ENCODE data around the gene SYNPO.

The SYNPO gene

DNA sequence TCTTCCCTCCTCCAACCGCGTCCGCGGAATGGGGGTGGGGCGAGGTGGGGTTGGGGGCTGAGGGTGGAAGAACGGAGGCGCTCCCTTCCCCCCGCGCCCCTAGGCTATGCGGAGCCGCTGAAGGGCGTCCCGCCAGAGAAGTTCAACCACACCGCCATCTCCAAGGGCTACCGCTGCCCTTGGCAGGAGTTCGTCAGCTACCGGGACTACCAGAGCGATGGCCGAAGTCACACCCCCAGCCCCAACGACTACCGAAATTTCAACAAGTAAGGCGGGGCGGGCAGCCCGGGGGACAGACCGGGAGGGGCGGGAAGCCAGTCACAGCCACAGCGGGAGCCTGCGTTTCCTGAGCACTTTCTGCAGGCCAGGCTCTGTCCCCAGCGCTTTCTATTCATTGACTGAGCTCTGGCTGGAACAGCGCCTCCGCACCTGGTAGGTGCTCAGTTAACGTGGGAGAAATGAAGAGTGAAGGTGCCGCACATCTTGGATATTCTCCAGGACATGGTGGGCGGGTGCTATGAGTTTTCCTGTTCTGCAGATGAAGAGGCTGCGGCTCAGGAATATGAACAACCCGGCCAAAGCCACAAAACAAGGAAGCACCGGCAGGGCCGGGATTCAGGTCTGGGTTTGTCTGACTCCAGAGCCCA, 31.9 kb downstream of the SYNPO start:
- DNase-seq (ENCODE audit: low read depth): no peak
- TF ChIP-seq, protein P1, sequence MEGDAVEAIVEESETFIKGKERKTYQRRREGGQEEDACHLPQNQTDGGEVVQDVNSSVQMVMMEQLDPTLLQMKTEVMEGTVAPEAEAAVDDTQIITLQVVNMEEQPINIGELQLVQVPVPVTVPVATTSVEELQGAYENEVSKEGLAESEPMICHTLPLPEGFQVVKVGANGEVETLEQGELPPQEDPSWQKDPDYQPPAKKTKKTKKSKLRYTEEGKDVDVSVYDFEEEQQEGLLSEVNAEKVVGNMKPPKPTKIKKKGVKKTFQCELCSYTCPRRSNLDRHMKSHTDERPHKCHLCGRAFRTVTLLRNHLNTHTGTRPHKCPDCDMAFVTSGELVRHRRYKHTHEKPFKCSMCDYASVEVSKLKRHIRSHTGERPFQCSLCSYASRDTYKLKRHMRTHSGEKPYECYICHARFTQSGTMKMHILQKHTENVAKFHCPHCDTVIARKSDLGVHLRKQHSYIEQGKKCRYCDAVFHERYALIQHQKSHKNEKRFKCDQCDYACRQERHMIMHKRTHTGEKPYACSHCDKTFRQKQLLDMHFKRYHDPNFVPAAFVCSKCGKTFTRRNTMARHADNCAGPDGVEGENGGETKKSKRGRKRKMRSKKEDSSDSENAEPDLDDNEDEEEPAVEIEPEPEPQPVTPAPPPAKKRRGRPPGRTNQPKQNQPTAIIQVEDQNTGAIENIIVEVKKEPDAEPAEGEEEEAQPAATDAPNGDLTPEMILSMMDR (IDR thresholded peaks at IDR 0.05; ENCODE audit: control insufficient read depth, extremely low read depth, insufficient read depth): no peak
- H3K4me3 ChIP-seq (ENCODE audit: low read depth, low read length): no peak overlapping the region

DNA sequence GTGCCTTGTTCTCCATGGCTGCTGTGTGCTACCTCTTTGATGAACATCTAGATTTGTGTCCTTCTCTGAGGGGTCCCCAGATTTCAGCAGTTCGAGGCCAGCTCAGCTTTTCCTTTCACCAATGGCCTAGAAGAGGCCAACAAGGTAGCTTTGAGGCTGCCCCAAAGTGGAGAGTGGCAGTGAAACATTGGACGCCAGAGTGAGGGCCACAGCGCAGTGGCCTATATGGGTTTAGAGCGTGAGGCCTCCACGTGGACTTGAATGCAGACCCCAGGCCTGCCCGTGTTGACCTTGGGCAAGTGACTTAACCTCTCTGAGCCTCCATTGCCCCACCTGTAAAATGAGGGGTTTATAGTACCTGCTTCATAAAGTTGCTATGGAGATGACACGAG, 32.4 kb downstream of the SYNPO start:
- TF ChIP-seq, protein P1 (IDR thresholded peaks at IDR 0.05; ENCODE audit: control insufficient read depth, extremely low read depth, insufficient read depth): no peak
- DNase-seq (ENCODE audit: low read depth): no peak
- H3K4me3 ChIP-seq (ENCODE audit: low read depth, low read length): no peak overlapping the region

DNA sequence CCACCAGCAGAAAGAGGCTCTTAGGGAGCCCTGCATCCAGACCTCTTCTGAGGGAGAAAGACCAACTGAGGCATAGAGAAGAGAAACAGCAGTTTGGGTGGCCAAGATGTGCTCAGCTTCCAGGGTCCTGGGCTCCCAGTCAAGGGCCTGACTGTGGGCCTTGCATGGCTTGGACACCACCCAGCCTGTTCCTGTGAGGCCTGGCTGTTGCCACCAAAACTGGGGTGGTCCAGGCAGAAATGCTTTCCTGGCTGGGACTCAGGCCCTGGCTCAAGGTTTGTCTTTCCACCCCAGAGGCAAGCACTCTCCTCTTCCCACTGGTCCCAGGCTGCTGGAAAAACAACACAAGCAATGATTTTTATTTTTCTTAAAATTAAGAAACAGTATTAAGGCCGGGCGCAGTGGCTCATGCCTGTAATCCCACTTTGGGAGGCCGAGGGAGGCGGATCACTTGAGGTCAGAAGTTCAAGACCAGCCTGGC, 33.9 kb downstream of the SYNPO start:
- TF ChIP-seq, protein P1 (IDR thresholded peaks at IDR 0.05; ENCODE audit: control insufficient read depth, extremely low read depth, insufficient read depth): no peak
- no peak overlapping the region for H3K4me3 ChIP-seq (ENCODE audit: low read depth, low read length)
- no peak for DNase-seq (ENCODE audit: low read depth)

DNA sequence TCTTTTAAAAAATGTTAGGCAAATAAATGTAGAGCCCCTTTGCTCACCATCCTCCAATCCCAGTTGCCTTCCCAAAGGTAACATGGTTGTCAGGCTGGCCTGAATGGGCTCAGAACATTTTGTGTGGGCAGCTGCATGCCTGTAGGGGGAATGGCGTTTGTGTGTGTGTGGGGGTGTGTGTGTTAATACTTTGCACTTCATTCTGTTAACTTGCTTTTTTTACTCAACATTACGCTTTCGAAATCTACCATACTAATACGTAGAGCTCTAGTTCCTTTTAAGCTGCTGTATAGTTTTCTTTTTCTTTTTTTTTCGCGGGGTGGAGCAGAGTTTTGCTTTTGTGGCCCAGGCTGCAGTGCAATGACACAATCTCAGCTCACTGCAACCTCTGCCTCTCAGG, 34.6 kb downstream of the SYNPO start:
- no peak overlapping the region for H3K4me3 ChIP-seq (ENCODE audit: low read depth, low read length)
- DNase-seq (ENCODE audit: low read depth): no peak
- TF ChIP-seq, protein P1 (IDR thresholded peaks at IDR 0.05; ENCODE audit: control insufficient read depth, extremely low read depth, insufficient read depth): no peak

DNA sequence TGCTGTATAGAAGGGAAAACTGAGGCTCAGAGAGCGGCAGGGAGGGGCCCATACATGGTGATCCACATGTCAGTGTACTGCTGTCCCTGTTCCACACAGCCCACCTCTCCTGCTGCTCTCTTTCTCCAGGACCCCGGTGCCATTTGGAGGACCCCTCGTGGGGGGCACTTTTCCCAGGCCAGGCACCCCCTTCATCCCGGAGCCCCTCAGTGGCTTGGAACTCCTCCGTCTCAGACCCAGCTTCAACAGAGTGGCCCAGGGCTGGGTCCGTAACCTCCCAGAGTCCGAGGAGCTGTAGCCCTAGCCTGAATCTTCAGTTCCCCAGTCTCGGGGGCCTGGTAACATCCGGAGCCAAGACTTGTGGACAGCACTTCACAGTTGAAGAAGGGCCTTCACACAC, 36.1 kb downstream of the SYNPO start:
- DNase-seq (ENCODE audit: low read depth): no peak
- no peak overlapping the region for H3K4me3 ChIP-seq (ENCODE audit: low read depth, low read length)
- TF ChIP-seq, protein P1 (IDR thresholded peaks at IDR 0.05; ENCODE audit: control insufficient read depth, extremely low read depth, insufficient read depth): no peak

DNA sequence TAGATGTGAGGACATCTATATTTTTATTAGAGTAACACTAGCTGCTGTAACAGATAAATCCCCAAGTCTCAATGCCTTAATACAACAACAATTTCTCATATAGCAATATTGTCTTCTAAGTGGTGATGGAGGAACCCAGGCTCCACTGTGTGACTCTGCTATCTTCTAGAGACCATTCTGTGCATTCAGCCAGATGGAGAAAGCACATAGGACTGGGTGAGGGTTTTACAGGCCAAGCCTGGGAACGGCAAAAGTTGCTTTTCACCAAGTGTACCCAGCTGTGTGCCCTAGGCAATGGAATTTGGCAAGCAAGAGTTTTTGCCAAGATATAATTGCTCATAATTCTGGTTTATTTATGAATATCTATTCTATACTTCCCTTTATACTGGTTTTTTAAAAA, 48.7 kb downstream of the SYNPO start:
- TF ChIP-seq, protein P1 (IDR thresholded peaks at IDR 0.05; ENCODE audit: control insufficient read depth, extremely low read depth, insufficient read depth): no peak
- DNase-seq (ENCODE audit: low read depth): no peak
- no peak overlapping the region for H3K4me3 ChIP-seq (ENCODE audit: low read depth, low read length)

DNA sequence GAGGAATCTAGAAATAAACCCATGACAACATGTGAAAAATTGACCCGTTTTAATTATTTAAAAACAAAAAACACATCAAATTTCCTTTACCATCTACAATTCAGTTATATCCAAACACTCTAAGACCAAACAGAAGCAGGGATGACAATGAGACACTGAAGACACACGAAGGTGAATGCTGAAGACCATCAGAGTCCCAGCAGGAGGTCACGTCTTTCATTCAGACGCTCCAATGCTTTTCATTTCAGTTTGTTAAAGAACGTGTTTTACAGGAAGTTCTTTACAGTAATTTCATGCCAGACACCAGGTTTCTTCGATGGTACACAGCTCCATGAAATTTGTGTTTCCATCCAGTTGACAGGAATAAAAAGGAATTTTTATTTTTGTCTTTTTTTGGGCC, 50.3 kb downstream of the SYNPO start:
- no peak for DNase-seq (ENCODE audit: low read depth)
- TF ChIP-seq, protein P1 (IDR thresholded peaks at IDR 0.05; ENCODE audit: control insufficient read depth, extremely low read depth, insufficient read depth): no peak

More for the DNA sequence above, 50.3 kb downstream of the SYNPO start:
- no peak overlapping the region for H3K4me3 ChIP-seq (ENCODE audit: low read depth, low read length)

Data from LNCaP clone FGC (cell line).